ENCODE data around the gene CA5A.
"Not testable (repeated sequence)": the region's sequence is repeated elsewhere in the genome, so short reads cannot be mapped to it uniquely, and the experiment has no call there.

DNA sequence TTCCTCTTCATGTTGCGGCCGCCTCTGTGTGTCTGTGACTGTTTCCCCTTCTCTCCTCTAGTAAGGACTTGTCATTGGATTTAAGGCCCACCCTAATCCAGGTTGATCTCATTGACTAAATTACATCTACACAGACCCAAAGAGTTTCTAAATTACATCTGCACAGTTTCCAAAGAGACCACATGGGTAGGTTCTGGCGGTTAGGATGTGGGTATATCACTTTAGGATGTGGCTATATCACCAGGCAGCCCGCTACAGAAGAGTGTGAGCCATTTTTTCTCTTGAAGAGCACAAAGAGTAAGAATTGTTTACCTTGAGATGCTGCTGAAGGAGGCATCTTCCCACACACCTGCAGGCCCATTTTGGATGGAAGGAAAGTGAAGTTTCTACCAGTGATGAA, 45.0 kb upstream of the CA5A start:
- TF ChIP-seq SP1 (IDR thresholded peaks at IDR 0.05; ENCODE audit: low read depth); POLR2A (IDR thresholded peaks at IDR 0.05; ENCODE audit: borderline replicate concordance, extremely low read depth, insufficient read depth, insufficient read length); EZH2phosphoT487 (IDR thresholded peaks at IDR 0.05; ENCODE audit: borderline replicate concordance); POLR2AphosphoS5 (IDR thresholded peaks at IDR 0.05; ENCODE audit: low read depth, low read length); EZH2 (IDR thresholded peaks at IDR 0.05); RAD21 (IDR thresholded peaks at IDR 0.05; ENCODE audit: low read depth); TCF7L2 (IDR thresholded peaks at IDR 0.05; ENCODE audit: borderline replicate concordance, extremely low read depth, insufficient read depth, insufficient read length); FOSL1 (IDR thresholded peaks at IDR 0.05; ENCODE audit: low read depth): not testable (repeated sequence)
- TF ChIP-seq, protein P1, sequence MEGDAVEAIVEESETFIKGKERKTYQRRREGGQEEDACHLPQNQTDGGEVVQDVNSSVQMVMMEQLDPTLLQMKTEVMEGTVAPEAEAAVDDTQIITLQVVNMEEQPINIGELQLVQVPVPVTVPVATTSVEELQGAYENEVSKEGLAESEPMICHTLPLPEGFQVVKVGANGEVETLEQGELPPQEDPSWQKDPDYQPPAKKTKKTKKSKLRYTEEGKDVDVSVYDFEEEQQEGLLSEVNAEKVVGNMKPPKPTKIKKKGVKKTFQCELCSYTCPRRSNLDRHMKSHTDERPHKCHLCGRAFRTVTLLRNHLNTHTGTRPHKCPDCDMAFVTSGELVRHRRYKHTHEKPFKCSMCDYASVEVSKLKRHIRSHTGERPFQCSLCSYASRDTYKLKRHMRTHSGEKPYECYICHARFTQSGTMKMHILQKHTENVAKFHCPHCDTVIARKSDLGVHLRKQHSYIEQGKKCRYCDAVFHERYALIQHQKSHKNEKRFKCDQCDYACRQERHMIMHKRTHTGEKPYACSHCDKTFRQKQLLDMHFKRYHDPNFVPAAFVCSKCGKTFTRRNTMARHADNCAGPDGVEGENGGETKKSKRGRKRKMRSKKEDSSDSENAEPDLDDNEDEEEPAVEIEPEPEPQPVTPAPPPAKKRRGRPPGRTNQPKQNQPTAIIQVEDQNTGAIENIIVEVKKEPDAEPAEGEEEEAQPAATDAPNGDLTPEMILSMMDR (IDR thresholded peaks at IDR 0.05 in 2 of 3, conservative IDR thresholded peaks at IDR 0.05 in 1 of 3; ENCODE audit: borderline replicate concordance in 1 of 3, insufficient read depth in 1 of 3, low read depth in 2 of 3, low read length in 2 of 3) = not testable (repeated sequence)
- TF ChIP-seq, protein P2, sequence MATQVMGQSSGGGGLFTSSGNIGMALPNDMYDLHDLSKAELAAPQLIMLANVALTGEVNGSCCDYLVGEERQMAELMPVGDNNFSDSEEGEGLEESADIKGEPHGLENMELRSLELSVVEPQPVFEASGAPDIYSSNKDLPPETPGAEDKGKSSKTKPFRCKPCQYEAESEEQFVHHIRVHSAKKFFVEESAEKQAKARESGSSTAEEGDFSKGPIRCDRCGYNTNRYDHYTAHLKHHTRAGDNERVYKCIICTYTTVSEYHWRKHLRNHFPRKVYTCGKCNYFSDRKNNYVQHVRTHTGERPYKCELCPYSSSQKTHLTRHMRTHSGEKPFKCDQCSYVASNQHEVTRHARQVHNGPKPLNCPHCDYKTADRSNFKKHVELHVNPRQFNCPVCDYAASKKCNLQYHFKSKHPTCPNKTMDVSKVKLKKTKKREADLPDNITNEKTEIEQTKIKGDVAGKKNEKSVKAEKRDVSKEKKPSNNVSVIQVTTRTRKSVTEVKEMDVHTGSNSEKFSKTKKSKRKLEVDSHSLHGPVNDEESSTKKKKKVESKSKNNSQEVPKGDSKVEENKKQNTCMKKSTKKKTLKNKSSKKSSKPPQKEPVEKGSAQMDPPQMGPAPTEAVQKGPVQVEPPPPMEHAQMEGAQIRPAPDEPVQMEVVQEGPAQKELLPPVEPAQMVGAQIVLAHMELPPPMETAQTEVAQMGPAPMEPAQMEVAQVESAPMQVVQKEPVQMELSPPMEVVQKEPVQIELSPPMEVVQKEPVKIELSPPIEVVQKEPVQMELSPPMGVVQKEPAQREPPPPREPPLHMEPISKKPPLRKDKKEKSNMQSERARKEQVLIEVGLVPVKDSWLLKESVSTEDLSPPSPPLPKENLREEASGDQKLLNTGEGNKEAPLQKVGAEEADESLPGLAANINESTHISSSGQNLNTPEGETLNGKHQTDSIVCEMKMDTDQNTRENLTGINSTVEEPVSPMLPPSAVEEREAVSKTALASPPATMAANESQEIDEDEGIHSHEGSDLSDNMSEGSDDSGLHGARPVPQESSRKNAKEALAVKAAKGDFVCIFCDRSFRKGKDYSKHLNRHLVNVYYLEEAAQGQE (IDR thresholded peaks at IDR 0.05; ENCODE audit: low read depth) = not testable (repeated sequence)
